Stimulated activated CD8-positive, alpha-beta memory T cell treated with anti-CD3 and anti-CD28 coated beads, Interleukin-2, amount 100 ng/mL, for 1 hour (primary cell): Measurements from ENCODE around the gene TAS1R2.
A peak's percentile ranks its signal among the peaks of the same experiment; 100 is the strongest.
"Not testable (repeated sequence)": the region's sequence is repeated elsewhere in the genome, so short reads cannot be mapped to it uniquely, and the experiment has no call there.

ENCODE experiments used
- DNase-seq, 2 donors: peaks; one replicate each; pipeline ENCODE4 v3.0.0-alpha.2; 2020; ENCODE audit warnings: low read depth in 2 of 2

Gene TAS1R2

DNA sequence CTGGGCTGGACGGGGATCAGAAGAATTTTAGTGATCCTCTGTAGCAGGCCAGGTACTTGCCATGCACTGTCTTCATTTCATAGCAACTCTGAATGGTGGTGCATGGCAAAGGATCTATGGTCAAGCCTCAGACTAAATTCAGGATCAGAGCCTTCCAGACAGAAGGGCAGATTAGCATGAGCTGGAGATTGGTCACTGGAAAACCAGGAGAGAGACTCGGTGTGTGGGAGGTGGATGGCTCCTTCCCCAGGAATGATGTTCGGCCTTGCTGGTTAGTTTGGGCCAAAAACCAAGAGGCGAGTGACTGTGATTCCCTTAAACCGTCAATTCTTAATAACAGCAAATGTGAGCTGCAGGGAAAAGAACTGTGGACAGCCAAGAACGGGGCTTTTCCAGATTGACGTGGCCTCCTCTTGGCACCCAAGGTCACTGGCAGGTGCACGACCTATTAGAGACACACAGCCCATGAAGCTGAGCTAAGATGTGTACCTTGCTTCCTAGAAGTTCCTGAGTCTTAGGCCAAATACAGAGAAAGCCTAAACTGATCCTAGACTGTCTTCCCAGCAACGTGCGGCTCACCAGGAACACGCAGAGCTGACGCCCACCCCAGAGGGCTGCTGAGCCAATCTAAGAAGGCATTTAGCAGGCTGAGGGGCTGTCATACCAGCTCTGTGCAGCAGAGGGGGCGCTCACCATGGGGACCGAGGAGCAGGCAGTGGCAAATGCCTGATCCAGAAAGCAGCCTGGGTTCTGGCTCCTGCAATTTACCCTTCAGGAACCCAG lies 24.4 kb upstream of the TAS1R2 start:
- peak; percentile 32 to 47 for DNase-seq

DNA sequence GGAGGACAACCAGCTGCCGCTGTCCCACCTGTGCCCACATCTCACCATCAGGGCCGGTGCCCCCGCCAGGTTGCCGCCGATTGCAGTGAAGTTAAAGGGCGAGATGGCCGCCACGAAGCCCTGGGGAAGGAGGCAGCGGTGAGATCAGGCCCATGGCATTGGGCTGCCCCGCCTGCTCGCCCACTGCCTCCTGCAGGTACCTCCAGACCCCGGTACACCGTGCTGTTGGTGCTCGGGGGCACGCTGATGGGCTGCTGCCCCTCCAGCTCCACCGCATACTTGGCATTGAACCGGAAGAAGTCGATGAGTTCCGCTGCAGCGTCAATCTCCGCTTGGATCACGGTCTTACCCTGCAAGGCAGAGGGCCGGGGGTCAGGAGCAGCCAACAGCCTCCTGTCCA lies 23.6 kb upstream of the TAS1R2 start:
- DNase-seq: no peak

DNA sequence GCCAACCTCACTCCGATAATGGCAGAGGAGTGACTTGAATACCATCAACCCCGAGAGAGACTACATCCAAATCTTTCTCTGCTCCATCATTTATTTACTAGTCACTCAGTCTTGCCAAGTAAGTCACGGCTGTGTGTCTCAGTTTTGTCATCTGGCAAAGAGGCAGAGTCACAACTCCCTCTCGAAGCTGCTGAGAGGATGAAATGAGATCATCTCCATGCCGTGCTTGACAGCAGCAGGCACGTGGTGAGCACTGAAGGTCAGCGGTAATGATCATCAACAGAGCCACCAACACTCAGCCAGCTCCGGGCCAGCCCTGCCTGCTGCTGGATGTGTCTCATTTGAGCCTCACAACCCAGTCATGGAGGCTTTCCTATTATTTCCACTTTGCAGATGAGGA lies 23.0 kb upstream of the TAS1R2 start:
- no peak for DNase-seq

DNA sequence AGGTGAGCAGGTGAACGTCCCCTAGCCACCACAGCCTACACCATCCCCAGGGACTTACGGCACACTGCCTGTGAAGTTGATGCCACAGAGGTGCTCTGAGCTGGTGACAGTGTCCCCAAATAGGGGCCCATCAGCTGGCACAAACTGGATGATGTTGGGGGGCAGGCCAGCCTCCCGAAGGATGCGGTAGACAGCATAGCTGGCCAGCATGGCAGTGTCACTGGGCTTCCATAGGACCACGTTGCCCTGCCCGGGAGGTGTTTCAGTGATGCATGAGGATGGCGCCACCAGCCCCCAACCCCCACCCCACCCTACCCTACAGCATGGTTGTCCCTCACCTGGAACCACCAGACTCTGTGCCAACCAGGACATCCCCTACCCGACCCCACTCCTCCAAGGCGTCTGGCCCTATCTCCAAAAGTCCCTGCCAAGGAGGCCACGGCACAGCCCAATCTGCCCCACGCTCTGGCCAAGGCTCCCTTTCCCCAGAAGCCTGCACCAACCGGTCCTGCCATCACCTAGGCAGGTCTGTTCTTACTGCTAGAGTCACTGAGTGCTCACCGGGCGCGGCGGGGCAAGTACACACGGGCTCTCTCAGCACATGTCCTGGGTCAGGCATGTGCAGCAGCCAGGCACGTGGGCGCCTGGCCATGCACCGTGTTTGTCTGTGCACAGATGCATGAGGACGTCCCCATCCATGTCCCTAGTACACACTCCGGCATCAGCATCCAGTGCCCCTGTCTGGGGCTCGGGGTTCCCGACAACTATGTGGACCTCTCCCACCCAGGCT lies 22.4 kb upstream of the TAS1R2 start:
- DNase-seq: no peak

DNA sequence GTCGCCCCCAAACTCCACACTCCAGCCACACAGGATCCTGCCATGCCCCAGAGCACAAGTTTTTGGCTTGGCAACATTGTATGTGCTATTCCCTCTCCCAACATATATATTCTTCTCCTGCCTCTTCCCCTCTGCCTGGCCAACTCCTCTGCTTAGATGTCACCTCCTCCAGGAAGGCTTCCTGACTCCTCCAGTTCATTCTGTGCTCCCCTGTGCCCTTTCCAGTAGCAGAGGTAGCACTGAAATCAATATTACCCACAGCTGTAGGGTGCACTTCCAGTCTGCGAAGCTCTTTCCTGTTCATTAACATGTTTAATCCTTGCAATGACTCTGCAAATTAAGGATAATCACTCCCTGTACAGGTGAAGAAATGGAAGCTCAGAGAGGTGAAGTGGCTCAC lies 21.7 kb upstream of the TAS1R2 start:
- no peak for DNase-seq

DNA sequence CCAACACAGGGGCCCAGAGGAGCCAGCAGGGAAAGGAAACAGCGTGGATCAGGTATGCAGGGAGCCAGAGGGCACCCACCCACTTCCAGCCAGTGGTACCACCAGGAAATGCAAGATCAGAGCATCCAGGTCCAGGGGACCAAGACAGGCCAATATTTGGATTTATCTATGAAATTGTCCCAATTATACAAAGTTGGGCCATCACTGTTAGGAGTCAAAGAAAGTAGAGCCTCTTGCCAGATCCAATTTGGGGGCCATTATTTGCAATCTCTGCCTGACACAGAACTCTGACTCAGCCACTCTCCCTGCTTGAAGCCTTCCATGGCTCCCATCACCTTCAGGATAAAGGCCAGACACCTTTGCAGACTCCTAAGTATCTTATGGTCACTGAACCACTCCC lies 21.1 kb upstream of the TAS1R2 start:
- DNase-seq: no peak

DNA sequence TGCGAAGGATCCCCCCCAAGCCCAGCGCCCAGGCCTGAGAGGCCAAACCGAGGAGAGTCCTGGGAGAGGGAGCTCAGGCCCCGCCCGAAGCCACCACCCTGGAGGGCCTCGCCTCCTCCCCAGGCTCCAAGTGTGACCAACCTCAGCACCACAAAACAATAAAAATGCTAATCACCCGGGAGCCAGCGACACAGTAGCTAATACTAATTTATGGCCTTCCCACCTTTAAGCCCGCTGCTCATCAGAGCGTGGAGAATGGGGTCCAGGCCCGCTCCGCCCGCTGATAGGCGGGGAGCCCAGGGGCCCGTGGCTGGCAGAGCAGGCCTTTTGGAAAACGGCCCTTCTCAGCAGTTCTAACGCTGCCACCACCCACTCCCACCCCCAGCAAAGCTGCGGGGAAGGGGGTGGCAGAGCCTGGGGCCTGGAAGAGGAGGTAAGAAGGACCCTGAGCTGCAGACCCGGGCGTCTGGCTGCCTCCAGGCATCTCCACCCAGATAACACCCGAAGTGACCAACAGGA lies 20.4 kb upstream of the TAS1R2 start:
- no peak for DNase-seq

DNA sequence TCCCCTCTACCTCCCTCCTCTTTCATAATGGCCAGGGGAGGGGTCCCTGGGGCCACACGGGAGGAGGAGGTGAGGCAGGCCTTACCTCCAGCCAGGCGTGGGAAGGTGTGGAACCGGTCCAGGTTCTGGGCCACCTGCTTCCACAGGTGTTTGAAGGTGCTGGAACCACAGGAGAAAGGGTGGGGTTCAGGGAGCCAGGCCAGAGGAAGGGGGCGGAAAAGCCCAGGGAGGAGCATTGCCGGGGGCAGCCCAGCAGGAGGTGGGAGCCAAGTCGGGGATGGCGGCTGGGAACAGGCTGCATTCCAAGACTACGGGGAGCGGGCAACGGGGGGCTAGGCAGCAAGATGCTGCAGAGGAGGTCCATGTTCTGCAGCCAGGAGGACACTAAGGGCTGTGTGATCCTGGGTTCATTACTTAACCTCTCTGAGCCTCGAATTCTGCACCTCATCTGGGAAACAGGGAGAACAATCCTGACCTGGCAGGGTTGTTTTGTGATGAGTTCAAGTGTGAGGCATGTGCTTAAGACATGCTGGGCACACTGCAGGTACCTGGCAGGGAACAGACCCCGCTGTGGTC lies 19.8 kb upstream of the TAS1R2 start:
- no peak for DNase-seq

DNA sequence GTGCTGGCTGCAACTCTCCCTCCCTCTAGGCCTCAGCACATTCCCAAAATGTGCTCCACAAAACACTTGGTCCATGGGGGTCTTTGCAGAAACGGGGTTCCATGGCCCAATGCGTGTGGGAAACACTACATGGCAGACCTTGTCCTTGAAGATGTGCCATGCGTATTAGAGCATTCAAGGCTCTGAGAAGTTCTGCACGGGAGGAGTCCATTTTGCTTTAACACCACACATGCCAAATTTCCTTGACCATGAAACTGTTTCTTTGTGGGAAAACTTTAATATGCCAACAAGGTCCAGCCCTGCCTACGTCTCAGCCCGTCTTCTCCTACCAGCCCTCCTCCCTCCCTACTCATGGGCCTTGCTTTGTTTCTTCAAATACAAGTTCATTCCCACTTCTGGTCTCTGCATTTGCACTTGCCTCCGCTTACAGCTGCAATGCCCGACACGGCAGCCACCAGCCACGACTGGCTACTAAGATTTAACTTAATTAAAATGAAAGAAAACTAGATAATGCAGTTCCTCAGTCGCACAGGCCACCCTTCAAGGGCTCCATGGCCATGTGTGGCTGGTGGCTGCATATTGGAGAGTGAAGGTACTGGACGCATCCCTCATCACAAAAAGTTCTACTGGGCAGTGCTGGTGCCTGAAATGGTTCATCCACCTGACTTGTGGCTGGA lies 19.2 kb upstream of the TAS1R2 start:
- DNase-seq: no peak

DNA sequence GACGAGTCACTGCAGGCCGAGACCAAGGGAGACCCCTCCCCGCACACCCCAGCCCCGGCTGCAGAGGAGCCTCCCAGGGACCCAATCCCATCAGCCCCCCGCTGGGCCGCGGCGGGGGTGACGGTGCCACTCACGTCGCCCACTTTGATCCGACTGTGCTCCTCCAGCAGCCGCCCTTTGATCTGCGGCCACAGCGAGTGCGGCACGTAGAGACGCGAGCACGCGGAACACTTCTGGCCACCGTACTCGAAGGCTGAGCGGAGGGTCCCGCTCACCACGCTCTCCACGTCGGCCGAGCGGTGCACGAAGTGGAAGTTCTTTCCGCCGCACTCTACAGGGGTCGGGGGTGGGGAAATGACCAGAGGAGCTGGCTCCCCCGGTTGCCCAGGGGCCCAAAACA lies 17.8 kb upstream of the TAS1R2 start:
- DNase-seq: no peak

DNA sequence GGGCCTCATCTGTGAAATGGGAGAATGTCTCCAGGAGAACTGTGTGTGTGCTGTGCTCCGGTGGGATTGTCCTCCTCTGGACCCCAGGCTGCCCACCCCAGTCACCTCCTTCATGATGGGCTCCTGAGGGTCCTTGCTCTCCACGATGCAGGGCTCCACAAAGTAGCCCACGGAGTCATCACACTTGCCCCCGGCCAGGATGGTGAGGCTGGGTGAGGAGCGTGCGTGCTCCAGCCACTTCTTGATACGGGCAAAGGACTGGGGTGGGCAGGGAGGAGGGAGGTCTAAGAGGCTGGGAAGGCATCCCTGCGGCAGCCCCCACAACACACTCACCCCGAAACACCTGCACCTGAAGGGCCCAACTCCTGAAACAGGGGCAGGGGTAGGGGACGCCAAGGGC lies 16.8 kb upstream of the TAS1R2 start:
- no peak for DNase-seq

DNA sequence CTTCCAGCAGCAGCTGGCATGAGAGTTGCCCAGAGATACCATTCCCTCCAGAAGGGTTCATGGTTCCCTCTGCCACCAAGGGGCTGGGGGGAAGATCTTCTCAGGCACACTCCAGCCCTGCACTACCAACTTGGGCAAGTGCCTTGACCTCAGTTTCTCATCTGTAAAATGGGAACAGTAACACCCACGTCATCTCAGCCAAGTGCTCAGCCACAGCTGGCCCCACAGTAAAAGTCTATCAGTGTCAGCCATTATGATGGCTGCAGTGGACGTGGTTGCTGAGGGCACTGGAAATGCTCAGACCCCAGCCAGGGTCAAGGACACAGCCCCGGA lies 16.3 kb upstream of the TAS1R2 start:
- DNase-seq: no peak

DNA sequence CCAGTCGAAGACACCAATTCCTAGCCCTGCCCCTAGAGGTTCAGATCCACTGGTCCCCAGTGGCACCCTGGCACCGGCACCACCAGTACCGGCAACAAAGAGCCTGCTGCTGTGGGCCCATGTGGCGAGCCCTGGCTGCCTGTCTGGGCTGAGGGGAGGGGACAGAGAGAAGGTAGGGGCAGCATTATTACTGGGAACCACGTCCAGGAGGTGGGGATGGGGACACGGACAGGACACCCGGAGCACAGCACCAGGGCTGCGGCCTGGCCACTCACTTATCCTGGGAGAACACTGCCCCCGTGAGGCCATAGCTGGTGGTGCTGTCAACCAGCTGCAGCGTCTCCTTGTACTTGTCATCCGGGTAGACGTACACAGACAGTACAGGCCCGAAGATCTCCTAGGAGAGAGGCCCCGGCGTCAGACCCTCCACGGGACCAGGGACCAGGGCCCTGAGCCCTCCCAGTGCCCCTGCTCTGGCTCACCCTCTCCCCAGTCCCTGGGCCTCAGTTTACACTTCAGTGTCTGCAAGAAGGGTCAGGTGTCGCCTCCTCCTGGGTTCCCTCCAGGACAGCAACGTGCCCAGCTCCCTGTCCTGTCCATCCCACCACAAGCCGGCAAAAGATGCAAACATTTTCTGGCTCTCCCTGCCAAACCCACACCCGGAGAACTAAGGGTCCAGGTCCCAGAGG lies 15.8 kb upstream of the TAS1R2 start:
- DNase-seq: peak; percentile 31 to 35

DNA sequence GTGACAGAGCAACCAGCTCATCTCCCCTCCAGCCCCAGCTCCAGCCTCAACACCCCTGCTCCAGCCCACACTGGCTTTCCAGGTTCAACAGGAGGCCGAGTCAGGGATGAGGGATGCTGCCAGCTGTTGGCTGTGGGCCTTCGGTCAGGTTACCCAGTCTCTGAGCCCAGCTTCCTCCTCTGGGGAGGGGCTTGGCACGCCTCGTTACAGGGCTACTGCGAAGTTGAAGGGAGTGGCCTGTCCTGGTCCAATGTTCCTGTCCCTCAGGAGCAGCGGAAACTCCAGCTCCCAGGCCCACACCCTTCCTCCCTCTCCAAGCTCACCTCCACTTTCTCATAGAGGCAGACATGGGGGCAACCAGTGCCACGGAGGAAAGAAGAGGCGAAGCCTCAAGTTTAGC lies 15.1 kb upstream of the TAS1R2 start:
- DNase-seq: no peak

DNA sequence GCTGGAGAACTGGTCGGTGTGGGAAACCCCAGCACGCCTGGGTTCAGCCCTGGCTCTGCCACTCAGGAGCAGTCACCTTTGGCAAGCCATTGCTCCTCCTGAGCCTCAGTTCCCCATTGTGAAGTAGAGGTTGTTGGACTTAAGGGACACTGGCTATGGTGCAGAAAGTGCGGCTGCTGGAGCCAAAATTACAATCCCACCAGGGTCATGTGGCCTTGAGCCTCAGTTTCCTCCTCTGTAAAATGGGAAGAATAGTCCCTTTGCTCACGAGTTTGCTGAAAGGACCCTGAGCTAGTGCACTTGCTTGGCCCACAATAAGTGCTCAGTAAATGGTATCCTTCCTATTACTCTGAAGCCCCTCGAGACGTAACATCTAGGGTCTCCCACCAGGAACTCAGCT lies 14.6 kb upstream of the TAS1R2 start:
- DNase-seq: no peak

DNA sequence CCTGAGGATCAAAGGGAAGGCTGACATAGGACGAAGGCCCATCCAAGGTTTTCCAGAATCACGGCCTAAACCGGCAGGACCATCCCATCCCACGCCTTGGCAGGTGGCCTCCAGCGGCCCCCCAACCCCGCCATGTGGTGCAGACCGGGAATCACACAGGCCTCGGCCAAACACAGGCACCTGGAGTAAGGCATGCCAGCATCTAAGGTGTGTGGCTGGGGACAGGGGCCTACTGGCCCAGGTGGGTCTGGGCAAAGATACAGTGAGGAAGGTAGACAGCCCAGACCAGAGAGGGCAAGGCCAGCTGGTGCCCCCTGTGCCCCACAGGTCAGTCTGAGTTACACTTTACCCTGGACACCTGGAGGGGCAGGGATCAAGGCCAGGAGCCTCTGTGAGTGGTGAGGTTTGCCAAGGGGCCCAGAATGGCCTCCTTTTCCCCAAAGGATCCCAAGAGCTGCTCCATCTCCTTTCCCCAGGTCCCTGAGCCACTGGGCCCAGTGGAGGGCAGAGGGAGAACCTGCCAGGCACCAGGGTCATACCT lies 12.7 kb upstream of the TAS1R2 start:
- DNase-seq: no peak

DNA sequence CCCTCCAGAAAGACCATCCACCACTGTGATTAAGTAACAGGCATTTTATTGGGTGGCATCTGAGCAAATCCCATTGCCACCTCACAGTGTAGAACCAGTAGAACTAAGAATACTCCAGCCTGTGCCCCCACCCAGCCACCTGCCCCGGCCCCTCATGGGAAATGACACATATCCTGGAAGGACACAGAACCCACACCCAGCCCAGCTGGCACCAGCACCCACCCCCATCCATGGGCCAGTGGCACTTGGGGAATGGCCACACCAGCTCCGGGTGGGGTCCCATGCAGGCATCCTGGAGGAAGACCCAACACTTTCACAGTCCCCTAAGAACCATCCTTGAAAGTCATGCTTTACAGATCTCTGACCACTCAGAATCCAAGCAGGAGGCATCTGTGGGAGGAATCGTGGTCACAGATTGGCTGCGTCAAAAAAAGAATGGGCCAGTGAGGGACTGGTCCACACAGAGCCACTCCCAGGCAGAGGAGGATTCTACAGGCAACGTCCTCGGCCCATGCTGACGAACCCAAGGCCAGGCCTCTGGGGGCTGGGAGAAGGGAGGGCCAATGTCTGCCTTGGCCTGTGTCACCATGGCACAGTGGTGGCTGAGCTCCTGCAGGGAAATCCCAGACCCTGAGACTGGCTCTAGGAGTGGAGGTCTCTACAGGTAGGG lies 12.1 kb upstream of the TAS1R2 start:
- no peak for DNase-seq

DNA sequence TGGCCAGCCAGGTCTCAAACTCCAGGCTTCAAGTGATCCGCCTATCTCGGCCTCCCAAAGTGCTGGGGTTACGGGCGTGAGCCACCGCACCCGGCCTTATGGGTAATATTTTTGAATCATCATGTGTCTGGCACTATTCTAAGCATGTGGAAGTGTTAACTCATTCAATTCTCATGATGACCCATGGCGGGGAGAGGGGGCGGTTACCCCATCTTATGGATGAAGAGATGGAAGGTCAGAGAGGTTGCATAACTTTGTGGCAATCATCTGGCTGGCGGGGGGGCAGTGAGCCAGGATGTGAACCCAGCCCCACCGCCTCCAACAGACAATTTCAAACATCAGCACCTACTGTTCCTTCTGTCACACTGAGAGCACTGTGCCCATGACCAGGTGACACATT lies 11.5 kb upstream of the TAS1R2 start:
- DNase-seq: no peak

DNA sequence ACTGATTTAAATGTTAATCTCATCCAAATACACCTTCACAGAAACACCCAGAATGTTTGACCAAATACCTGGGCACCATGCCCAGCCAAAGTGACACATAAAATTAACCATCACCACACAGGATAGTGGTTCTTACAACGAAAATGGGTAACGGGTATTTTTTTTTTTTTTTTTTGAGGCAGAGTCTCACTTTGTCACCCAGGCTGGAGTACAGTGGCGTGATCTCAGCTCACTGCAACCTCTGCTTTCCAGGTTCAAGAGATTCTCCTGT lies 11.1 kb upstream of the TAS1R2 start:
- DNase-seq: not testable (repeated sequence)

DNA sequence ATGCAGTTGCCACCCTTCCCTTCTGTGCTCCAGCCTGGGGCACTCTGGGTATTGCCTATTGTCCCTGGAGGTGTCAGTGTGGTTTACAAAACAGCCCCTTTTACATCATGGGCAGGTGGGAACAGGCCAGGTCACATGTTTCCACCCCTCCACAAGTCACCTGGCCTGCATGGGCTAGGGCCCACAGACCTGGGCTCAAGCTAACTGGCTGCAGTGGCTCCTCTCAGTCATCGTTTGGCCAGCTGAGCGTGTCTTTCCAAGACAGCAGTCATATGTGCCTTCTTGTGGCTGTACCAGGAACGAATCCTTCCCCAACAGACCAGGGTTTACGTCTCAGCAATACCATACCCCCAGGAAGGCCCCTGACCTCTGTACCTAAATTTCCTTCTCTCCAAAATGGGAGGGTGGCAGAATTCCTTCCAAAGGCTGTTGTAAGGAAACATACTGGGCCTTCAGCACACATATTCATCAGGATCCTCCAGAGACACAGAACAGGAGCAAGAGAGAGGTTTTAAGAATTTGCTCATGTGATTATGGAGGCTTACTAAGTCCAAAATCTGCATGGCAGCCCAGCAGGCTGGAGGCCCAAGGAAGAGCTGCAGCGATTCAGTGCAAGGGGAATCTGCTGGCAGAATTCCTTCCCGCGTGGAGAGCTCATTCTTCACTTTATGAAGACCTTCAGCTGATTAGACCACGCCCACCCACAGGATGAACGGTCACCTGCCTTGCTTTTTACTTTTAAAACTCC lies 10.6 kb upstream of the TAS1R2 start:
- DNase-seq: no peak
